PC-9 (cell line): ENCODE results near the gene FRMPD2. TPM values are rescaled to one million over a fixed set of nuclear protein-coding genes. Genes with fewer than 3 reads are reported as not detected.

ENCODE experiments used
- BruUV-seq: library from RNA; stranded (reverse); fragments of 400-500 nt; replicated peaks from 2 replicates; lab custom pipeline; 2021; lab: Mats Ljungman, UMichigan
- CTCF ChIA-PET: fragments of 300-600 bp; sonication (Branson Sonifier 250); formaldehyde crosslinking; loops from one replicate; lab custom pipeline; 2022; ENCODE audit warnings: antibody characterized with exemption; lab: Charles Lee
- POLR2A ChIA-PET: fragments of 300-600 bp; sonication (Branson Sonifier 250); formaldehyde crosslinking; loops from one replicate; lab custom pipeline; 2022; ENCODE audit warnings: antibody characterized with exemption; ENCODE audit not compliant: unreplicated experiment; lab: Charles Lee
- DNase-seq, 2 experiments: peaks; one replicate each; pipeline versions ENCODE4 v3.0.0 to v3.0.0-alpha.2; 2015 to 2022; ENCODE audit warnings: mixed read lengths in 1 of 2
- H2AFZ ChIP-seq: fragments of 200-600 bp; sonication (generic); 2 replicates; pipeline ENCODE4 v1.8.1; 2017; ENCODE audit warnings: antibody characterized with exemption
- H3F3A ChIP-seq: fragments of 200-600 bp; sonication (generic); 2 replicates; pipeline ENCODE4 v1.8.1; 2017; ENCODE audit warnings: antibody characterized with exemption, mild to moderate bottlenecking, low read depth; ENCODE audit not compliant: insufficient read depth
- H3K27ac ChIP-seq: fragments of 200-600 bp; sonication (generic); 2 replicates; pipeline ENCODE4 v1.6.1; 2016; ENCODE audit warnings: mixed run types
- H3K27me3 ChIP-seq: fragments of 200-600 bp; sonication (generic); 2 replicates; pipeline ENCODE4 v1.6.1; 2016; ENCODE audit warnings: low read depth, mixed run types; ENCODE audit not compliant: insufficient read depth
- H3K36me3 ChIP-seq: fragments of 200-600 bp; sonication (generic); 2 replicates; pipeline ENCODE4 v1.6.1; 2016; ENCODE audit warnings: low read depth, mixed run types
- H3K4me1 ChIP-seq: fragments of 200-600 bp; sonication (generic); replicated peaks from 2 replicates; pipeline ENCODE4 v1.6.1; 2016; ENCODE audit warnings: mixed run types; ENCODE audit not compliant: insufficient read depth
- H3K4me2 ChIP-seq: fragments of 200-600 bp; sonication (generic); 2 replicates; pipeline ENCODE4 v1.6.1; 2017; ENCODE audit warnings: mixed run types
- H3K4me3 ChIP-seq: fragments of 200-600 bp; sonication (generic); 2 replicates; pipeline ENCODE4 v1.6.1; 2016; ENCODE audit warnings: mixed run types
- H3K79me2 ChIP-seq: fragments of 200-600 bp; sonication (generic); 2 replicates; pipeline ENCODE4 v1.6.1; 2017; ENCODE audit warnings: low read depth, mixed run types
- H3K9me2 ChIP-seq: fragments of 200-600 bp; sonication (generic); 2 replicates; pipeline ENCODE4 v1.8.1; 2017; ENCODE audit warnings: mild to moderate bottlenecking; ENCODE audit not compliant: insufficient read depth
- H3K9me3 ChIP-seq: fragments of 200-600 bp; sonication (generic); 2 replicates; pipeline ENCODE4 v1.8.1; 2016; ENCODE audit warnings: low read depth; ENCODE audit not compliant: insufficient read depth
- H4K20me1 ChIP-seq: fragments of 200-600 bp; sonication (generic); 2 replicates; pipeline ENCODE4 v1.8.1; 2017; ENCODE audit not compliant: insufficient read depth
- CTCF ChIP-seq: fragments of 200-600 bp; sonication (generic); conservative IDR thresholded peaks from 2 replicates; pipeline ENCODE4 v1.6.1; 2017; ENCODE audit warnings: mixed run types, antibody characterized with exemption, mild to moderate bottlenecking, moderate library complexity
- EZH2 ChIP-seq: fragments of 200-600 bp; sonication (generic); IDR thresholded peaks from 2 replicates; pipeline ENCODE4 v1.8.0; 2017; ENCODE audit warnings: antibody characterized with exemption, low read depth
- intact Hi-C: fragments of 100-400 bp; cut with micrococcal nuclease; formaldehyde crosslinking; loops from one replicate; pipeline ENCODE4 v1.10.0; 2022; ENCODE audit not compliant: unreplicated experiment
- total RNA-seq: library from RNA; stranded (reverse); gene quantifications from 2 replicates; pipeline ENCODE4 v1.2.3, GENCODE V29; 2021

The FRMPD2 gene
- total RNA-seq, 1 experiment from 2014 or later, result 2.4 TPM

- ChIA-PET CTCF (interaction anchor here (0.6 kb wide), 2 partner anchors 13 to 361 kb away, joined by 4 read pairs; no protein-coding TSS in a partner anchor), POLR2A (no interaction called here)
- Histone ChIP-seq H3K4me3 (no peak overlapping the region), H3K36me3 (no peaks in the 10 kb centered on the region), H3K79me2 (no peaks in the 10 kb centered on the region), H3K27me3 (no peaks in the 10 kb centered on the region), H2AFZ (no peak overlapping the region), H3K4me1 (no peaks in the 10 kb centered on the region), H3K27ac (no peak overlapping the region), H4K20me1 (no peaks in the 10 kb centered on the region), H3K9me2 (no peaks in the 10 kb centered on the region), H3F3A (no peaks in the 10 kb centered on the region), H3K4me2 (no peak overlapping the region), H3K9me3 (no peaks in the 10 kb centered on the region)
- no TSS peak for BruUV-seq
- intact Hi-C loops, result no loop called here
- no peak for DNase-seq
- TF ChIP-seq EZH2 (no peak), CTCF (no peak)
These were observed 19.9 kb upstream of the FRMPD2 start for GRCh38 chr10:48294431-48294830.

- DNase-seq, result no peak
- no peaks in the 10 kb centered on the region for H3K79me2 ChIP-seq
- TF ChIP-seq CTCF (no peak), EZH2 (no peak)
- H3K9me2 ChIP-seq, result no peaks in the 10 kb centered on the region
- no peak overlapping the region for H2AFZ ChIP-seq
- no peaks in the 10 kb centered on the region for H3K27me3 ChIP-seq
- intact Hi-C loops, result no loop called here
- CTCF ChIA-PET, result no interaction called here
- no peaks in the 10 kb centered on the region for H3K9me3 ChIP-seq
- no peak overlapping the region for H3K4me3 ChIP-seq
- no peaks in the 10 kb centered on the region for H3K36me3 ChIP-seq
- no peak overlapping the region for H3K4me2 ChIP-seq
- POLR2A ChIA-PET, result no interaction called here
- no TSS peak for BruUV-seq
- peaks cover 4% of the 10 kb centered on the region; the same call in 1 of the 2 replicates for H3F3A ChIP-seq
- H3K27ac ChIP-seq, result no peak overlapping the region
- peaks cover 11% of the 10 kb centered on the region for H3K4me1 ChIP-seq
- no peaks in the 10 kb centered on the region for H4K20me1 ChIP-seq
These were observed 18.1 kb upstream of the FRMPD2 start for GRCh38 chr10:48292616-48293015.

- H3K9me2 ChIP-seq, result no peaks in the 10 kb centered on the region
- DNase-seq, result no peak
- peaks cover 4% of the 10 kb centered on the region; the same call in 1 of the 2 replicates for H3F3A ChIP-seq
- H3K79me2 ChIP-seq, result no peaks in the 10 kb centered on the region
- H3K4me3 ChIP-seq, result no peak overlapping the region
- H3K4me1 ChIP-seq, result peaks cover 15% of the 10 kb centered on the region
- no peaks in the 10 kb centered on the region for H4K20me1 ChIP-seq
- intact Hi-C loops, result no loop called here
- H3K4me2 ChIP-seq, result no peak overlapping the region
- TF ChIP-seq CTCF (no peak), EZH2 (no peak)
- ChIA-PET CTCF (interaction anchor here (0.7 kb wide), 1 partner anchor 40 kb away, joined by 3 read pairs; no protein-coding TSS in a partner anchor), POLR2A (no interaction called here)
- H3K36me3 ChIP-seq, result no peaks in the 10 kb centered on the region
- H3K9me3 ChIP-seq, result no peaks in the 10 kb centered on the region
- no peak overlapping the region for H2AFZ ChIP-seq
- H3K27me3 ChIP-seq, result 0 out of 2 replicates have a peak, but pooled peaks cover 5% of the 10 kb centered on the region
- H3K27ac ChIP-seq, result no peak overlapping the region
- BruUV-seq, result no TSS peak
These were observed 16.7 kb upstream of the FRMPD2 start for GRCh38 chr10:48291190-48291589.
